Midbrain (tissue), 1 donor: Measurements from ENCODE around the gene SCYL1.

Experiments
- DNase-seq: peaks from one replicate; lab custom pipeline; 2025; lab: John Stamatoyannopoulos, UW

Gene SCYL1

DNA sequence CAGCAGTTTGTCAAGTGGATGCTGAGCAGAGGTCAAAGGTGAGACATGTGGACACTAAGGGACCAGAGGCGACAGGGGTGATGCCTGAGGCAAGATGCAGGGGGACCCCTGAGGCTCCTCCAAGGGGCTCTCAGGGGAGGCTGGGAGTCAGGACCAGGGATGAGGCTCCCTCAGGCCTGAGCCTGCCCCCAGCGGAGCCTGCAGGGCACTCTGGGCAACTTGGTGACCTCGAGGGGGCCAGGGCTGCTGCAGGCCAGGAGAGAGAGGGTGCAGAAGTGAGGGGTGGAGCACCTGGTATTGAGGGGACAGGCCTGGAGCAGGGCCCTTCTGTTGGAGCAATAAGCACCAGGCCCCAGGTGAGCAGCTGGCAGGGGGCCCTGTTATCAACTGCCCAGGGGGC lies 57.0 kb downstream of the SCYL1 start:
- no peak for DNase-seq

DNA sequence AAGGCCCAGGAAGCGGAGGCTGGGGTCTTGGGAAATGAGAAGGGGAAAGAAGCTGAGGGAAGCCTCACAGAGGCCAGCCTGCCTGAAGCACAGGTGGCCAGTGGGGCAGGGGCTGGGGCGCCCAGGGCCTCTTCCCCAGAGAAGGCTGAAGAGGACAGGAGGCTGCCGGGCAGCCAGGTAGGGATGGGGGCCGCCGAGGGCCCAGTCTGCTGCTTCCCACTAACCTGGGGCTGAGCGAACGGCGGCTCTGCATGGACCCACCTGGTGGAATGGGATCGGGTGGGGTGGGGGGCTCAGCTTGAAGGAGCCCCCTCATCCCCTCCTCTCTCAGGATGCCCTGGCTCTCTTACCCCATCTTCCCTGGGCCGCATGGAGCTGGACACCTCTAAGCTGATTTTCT lies 58.7 kb downstream of the SCYL1 start:
- DNase-seq, result no peak

DNA sequence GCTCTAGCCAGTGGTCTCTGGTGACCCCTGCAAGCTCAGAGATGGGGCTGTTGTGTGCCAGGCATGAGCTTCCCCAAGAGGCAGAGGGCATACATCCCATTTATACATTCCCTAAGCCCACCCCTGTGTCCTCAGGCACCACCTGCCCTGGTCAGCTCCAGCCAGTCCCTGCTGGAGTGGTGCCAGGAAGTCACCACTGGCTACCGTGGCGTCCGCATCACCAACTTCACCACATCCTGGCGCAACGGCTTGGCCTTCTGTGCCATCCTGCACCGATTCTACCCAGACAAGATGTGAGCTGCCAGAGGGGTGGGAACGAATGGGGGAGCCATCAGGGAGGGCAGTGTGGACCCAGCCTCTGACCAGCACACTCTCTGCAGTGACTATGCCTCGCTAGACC lies 59.2 kb downstream of the SCYL1 start:
- DNase-seq, result no peak

DNA sequence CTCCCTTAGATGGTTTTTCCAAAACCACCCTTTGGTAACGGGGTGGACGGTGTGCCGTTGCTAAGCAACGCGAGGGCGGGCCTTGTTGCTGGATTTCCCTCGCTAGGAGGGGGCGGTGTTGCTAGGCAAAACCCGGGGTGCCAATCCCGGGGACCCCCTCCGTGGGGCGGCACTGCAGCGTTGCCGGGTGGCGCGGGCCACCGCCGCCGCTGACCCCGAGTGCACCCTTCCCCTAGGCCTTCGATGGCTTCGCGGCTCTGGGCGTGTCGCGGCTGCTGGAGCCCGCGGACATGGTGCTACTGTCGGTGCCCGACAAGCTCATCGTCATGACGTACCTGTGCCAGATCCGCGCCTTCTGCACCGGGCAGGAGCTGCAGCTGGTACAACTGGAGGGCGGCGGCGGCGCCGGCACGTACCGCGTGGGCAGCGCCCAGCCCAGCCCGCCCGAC lies 59.9 kb downstream of the SCYL1 start:
- no peak for DNase-seq

DNA sequence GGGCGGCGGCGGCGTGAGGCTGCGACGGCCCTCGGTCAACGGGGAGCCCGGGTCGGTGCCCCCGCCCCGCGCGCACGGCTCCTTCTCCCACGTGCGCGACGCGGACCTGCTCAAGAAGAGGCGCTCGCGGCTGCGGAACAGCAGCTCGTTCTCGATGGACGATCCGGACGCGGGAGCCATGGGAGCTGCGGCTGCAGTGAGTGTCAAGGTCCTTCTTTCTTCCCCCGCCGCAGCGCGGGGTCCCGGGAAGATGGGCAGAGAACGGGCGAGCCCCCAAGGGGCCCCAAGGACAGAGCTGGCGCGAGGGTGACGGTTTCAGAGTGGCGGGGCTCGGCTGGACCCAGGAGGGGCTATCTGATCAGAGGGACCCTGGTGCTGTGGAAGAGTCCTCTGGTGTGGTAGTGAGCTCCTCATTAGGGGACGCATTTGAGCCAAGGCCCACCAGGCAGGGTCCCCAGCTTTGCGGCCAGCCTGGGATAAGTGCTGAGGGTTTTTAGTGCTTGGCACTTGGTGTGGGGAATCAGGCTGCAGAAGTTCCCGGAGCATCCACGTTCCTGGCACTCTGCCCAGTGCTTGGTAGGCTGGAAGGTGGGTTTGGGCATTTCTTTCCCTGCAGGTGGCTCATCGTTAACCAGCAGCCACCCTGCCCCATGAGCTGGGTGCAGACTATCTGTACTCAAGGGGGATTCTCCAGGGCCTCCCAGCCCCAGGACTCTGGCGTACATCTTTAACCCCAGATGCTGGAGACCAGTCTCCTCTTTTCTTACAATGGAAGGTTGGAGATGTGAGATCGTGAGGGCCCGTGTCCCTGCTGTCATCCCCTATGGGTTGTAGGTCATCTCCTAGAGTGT lies 60.7 kb downstream of the SCYL1 start:
- DNase-seq, result no peak

DNA sequence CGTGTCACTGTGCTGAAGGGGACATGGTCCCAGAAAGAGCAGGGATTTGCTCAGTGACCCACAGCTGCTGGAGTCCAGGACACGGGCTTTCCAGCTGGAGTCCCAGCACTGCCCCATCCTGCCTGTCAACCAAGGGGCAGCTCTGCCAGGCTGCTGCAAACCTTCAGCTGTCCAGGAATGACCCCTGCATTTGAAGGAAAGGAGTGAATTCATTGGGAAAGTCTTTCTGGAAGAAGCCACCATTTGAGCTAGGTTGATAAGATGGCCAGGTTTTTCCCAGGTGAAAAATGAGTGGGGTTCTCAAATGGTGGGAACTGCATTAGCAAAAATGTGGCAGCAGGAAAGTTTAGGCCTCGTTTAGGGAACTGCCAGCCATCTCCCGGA lies 61.4 kb downstream of the SCYL1 start:
- DNase-seq, result no peak

DNA sequence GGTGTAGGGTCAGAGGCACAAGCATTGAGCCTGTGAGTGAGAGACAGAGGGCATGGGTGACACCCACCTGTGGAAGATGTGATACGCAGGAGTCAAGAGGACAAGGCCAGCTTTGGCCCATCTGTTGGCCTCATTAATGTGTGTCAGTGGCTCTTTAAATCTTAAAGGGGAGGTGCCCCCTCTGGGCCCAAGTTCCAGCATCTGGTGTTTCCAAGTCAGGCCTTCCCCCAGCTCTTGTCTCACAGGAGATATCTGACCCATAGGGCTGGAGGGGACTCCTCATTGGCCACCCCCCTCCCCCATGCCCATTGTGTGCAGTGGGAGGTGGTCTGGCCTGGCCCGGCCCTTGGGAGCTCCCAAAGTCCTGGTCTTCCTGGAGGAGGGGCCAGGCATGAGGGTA lies 61.8 kb downstream of the SCYL1 start:
- DNase-seq, result no peak
